Adrenal gland (tissue), 12 donors: ENCODE results near the gene GPC6. TPM values are rescaled to one million over a fixed set of nuclear protein-coding genes. Genes with fewer than 3 reads are reported as not detected.

Experiments used
- DNase-seq, 7 donors: peaks; one replicate each; pipeline ENCODE4 v3.0.0-alpha.2; 2019 to 2020
- H3K27ac ChIP-seq, 5 donors: fragments of 200-600 bp; sonication (generic) in 4 of 5; 1 replicate in 3 of 5; 2 replicates in 2 of 5; pipeline versions ENCODE4 v1.5.1 to v1.8.0; 2016 to 2020; ENCODE audit warnings: mild to moderate bottlenecking in 1 of 5
- H3K27me3 ChIP-seq: fragments of 200-600 bp; 2 replicates; pipeline ENCODE4 v1.8.0; 2021
- H3K36me3 ChIP-seq, 2 donors: fragments of 200-600 bp; replicated peaks in 1 of 2; 1 replicate in 1 of 2; 2 replicates in 1 of 2; pipeline versions ENCODE4 v1.5.1 to v1.8.0; 2018 to 2022
- H3K4me1 ChIP-seq, 2 donors: fragments of 200-600 bp; replicated peaks in 1 of 2; 1 replicate in 1 of 2; 2 replicates in 1 of 2; pipeline versions ENCODE4 v1.5.1 to v1.8.0; 2018 to 2021
- H3K4me3 ChIP-seq, 4 donors: fragments of 200-600 bp; sonication (generic) in 3 of 4; one replicate each; pipeline ENCODE4 v1.5.1; 2016 to 2018
- H3K9me3 ChIP-seq, 3 donors: fragments of 200-600 bp; sonication (generic) in 1 of 3; replicated peaks in 1 of 3; 1 replicate in 2 of 3; 2 replicates in 1 of 3; pipeline versions ENCODE4 v1.5.1 to v1.8.0; 2016 to 2021
- POLR2A ChIP-seq, 2 donors: fragments of 450-650 bp; IDR thresholded peaks; one replicate each; pipeline ENCODE4 v1.6.1; 2017; ENCODE audit warnings: antibody characterized with exemption in 2 of 2, mild to moderate bottlenecking in 2 of 2, moderate library complexity in 1 of 2
- WGBS, 4 donors: extraction: QIAGEN DNeasy Blood & Tissue Kit in 2 of 4; methylation state at CpG; one replicate each; pipeline versions ENCODE4 v1.1.5 to v1.1.7; 2013 to 2017; 5-methylcytosine and 5-hydroxymethylcytosine counted together
- intact Hi-C, 2 donors: fragments of 100-400 bp; cut with DNase I; formaldehyde crosslinking; loops; one replicate each; pipeline versions ENCODE4 v1.14.1 to v1.15.0; 2022 to 2023
- polyA plus RNA-seq, 3 donors: library from polyadenylated mRNA; stranded (reverse); fragments of 200-250 nt in 2 of 3; fragments of 350-450 nt in 1 of 3; fragmentation: Illumina TruSeq in 1 of 3; extraction: RNeasy Lipid Tissue Mini Kit (QIAGEN cat#74804) in 1 of 3; gene quantifications; one replicate each; pipeline ENCODE4 v1.2.3, GENCODE V29; 2013 to 2014
- total RNA-seq, 9 donors: library from RNA; depleted of rRNA in 4 of 9; stranded (reverse); fragments of >200 nt in 4 of 9; fragments of 120-200 nt in 1 of 9; fragmentation: NEBNext Ultra II Directional in 1 of 9; extraction: Animal tissue kit (Norgen Biotek cat#: 25700) in 1 of 9; gene quantifications; one replicate each; pipeline versions ENCODE4 v1.1.0 to v1.2.4, GENCODE V29; 2013 to 2023
- TF ChIP-seq, protein P1 (sequence below), 6 experiments: fragments of 450-650 bp in 4 of 6; fragments of 200-600 bp in 2 of 6; sonication (generic) in 1 of 6; IDR thresholded peaks; 1 replicate in 5 of 6; 2 replicates in 1 of 6; pipeline versions ENCODE4 v1.5.1 to v1.8.0; 2016 to 2021; ENCODE audit warnings: antibody characterized with exemption in 6 of 6, mild to moderate bottlenecking in 2 of 6, moderate library complexity in 1 of 6
- donor health status: healthy with polysubstance abuse.
- donor health status: Bipolar disorder and iron deficiency.
- donor health status: DM: yes; HTN: yes; CAD: no.
- donor health status: DM: no; HTN: no; CAD: no.
- donor health status: DM: no; HTN: no; CAD: no.
- donor health status: DM: yes; HTN: yes; CAD: no.

The GPC6 gene
- total and polyA plus RNA-seq, 12 donors: 0.37 to 62.3 (median 2.5) TPM

DNA sequence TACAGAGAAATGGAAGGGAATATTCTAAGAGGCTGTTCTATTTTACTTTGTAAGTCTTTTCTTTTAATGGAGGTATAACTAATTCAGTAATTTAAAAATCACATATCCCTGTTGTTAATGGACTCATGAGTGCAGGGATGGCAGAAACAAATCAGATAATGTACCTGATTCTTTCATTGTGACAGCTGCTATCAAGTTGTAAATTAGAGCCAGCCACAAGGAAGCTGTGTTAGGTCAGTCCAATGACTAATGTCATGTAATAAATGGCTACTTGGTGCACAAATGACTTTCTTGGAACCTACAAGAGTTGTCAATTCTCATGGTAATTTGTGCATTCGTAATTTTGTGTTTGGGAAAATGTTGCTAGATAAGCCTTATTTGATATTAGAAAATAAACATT, 806.5 kb downstream of the GPC6 start:
- no peak for TF ChIP-seq POLR2A (IDR thresholded peaks at IDR 0.05)
- TF ChIP-seq, protein P1, sequence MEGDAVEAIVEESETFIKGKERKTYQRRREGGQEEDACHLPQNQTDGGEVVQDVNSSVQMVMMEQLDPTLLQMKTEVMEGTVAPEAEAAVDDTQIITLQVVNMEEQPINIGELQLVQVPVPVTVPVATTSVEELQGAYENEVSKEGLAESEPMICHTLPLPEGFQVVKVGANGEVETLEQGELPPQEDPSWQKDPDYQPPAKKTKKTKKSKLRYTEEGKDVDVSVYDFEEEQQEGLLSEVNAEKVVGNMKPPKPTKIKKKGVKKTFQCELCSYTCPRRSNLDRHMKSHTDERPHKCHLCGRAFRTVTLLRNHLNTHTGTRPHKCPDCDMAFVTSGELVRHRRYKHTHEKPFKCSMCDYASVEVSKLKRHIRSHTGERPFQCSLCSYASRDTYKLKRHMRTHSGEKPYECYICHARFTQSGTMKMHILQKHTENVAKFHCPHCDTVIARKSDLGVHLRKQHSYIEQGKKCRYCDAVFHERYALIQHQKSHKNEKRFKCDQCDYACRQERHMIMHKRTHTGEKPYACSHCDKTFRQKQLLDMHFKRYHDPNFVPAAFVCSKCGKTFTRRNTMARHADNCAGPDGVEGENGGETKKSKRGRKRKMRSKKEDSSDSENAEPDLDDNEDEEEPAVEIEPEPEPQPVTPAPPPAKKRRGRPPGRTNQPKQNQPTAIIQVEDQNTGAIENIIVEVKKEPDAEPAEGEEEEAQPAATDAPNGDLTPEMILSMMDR (IDR thresholded peaks at IDR 0.05): no peak
- no peak for DNase-seq
- Histone ChIP-seq H3K27ac (no peak overlapping the region), H3K36me3 (no peaks in the 10 kb centered on the region), H3K4me3 (no peak overlapping the region), H3K4me1 (peaks cover 0 to 16% of the 10 kb centered on the region in 2 donors), H3K27me3 (no peaks in the 10 kb centered on the region), H3K9me3 (no peaks in the 10 kb centered on the region)
- WGBS, 4 donors: 58 to 80% (median 66%) methylated on average over 1 of the region's 1 CpG
- intact Hi-C loops: no loop called here

DNA sequence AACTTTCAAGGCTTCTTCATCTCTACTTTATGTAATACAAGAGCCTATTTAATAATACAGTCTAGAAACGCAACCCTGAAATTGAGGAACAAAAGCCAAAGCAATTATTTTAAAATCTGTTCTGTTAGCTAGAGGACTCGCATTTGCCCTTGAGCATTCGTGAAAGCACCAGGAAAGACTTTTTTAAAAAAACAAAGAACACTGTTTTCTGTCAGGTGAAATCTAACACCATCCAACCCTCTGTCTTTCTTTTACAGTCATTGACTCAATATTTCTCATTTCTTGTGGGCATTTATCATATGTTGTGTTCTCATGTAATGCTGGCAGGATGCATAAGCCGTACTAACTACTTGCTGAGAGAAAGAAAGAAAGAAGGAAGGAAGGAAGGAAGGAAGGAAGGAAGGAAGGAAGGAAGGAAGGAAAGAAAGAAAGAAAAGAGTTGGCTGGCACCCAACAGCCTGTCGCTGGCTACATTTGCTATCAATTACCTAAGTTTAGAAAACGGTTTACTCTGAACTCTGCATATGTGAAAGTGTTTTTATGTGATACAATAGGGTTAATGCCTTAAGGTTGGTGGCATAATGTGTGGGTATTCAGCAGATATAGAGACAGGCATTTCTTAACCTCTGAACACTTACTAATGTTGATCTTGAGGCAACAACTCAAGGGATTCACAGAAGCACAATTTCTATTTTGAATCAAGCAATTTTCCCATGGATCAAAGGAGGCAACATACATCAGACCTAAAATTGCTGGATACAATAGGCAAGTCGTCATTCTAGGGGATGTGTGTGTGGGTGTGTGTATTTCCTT, 807.4 kb downstream of the GPC6 start:
- no peaks in the 10 kb centered on the region for H3K27me3 ChIP-seq
- intact Hi-C loops: no loop called here
- TF ChIP-seq POLR2A (IDR thresholded peaks at IDR 0.05): no peak
- TF ChIP-seq, protein P1 (IDR thresholded peaks at IDR 0.05): no peak
- DNase-seq: no peak
- peaks cover 0 to 16% of the 10 kb centered on the region in 2 donors for H3K4me1 ChIP-seq
- no peak overlapping the region for H3K27ac ChIP-seq
- no peaks in the 10 kb centered on the region for H3K36me3 ChIP-seq
- WGBS, 4 donors: 26 to 40% (median 37%) methylated on average over 7 of the region's 7 CpGs
- H3K4me3 ChIP-seq: no peak overlapping the region
- H3K9me3 ChIP-seq: no peaks in the 10 kb centered on the region

DNA sequence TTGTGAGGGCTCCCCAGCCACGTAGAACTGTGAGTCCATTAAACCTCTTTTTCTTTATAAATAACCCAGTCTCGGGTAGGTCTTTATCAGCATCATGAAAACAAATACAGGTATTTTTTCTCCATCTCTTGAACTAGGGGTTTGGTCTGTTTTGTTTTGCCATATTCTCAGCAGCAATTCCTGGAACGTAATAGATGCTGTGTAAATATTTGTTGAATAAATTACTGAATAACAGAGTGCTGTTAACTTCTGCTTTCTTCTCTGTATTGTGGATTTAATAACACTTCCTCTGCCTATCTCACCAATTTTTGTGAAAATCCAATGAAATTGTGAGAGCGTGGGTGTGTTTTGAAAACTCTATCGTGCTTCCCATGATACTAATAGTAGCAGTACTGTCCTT, 823.4 kb downstream of the GPC6 start:
- 79 to 92% (median 86%) methylated on average over 5 of the region's 5 CpGs for WGBS, 4 donors

GRCh38 chr13:94050686-94051085, 824.1 kb downstream of the GPC6 start:
- TF ChIP-seq, protein P1 (IDR thresholded peaks at IDR 0.05): no peak
- TF ChIP-seq POLR2A (IDR thresholded peaks at IDR 0.05): no peak
- H3K27me3 ChIP-seq: no peaks in the 10 kb centered on the region
- H3K36me3 ChIP-seq: no peaks in the 10 kb centered on the region
- intact Hi-C loops: no loop called here
- H3K27ac ChIP-seq: no peak overlapping the region
- no peak for DNase-seq
- no peaks in the 10 kb centered on the region for H3K4me1 ChIP-seq
- no peak overlapping the region for H3K4me3 ChIP-seq
- 79 to 84% (median 81%) methylated on average over 2 of the region's 2 CpGs for WGBS, 4 donors
- no peaks in the 10 kb centered on the region for H3K9me3 ChIP-seq

More for the DNA sequence above, 823.4 kb downstream of the GPC6 start:
- no peak for DNase-seq
- Histone ChIP-seq H3K27me3 (no peaks in the 10 kb centered on the region), H3K27ac (no peak overlapping the region), H3K4me1 (no peaks in the 10 kb centered on the region), H3K36me3 (no peaks in the 10 kb centered on the region), H3K4me3 (no peak overlapping the region), H3K9me3 (no peaks in the 10 kb centered on the region)
- intact Hi-C loops: no loop called here
- TF ChIP-seq POLR2A (IDR thresholded peaks at IDR 0.05): no peak
- TF ChIP-seq, protein P1 (IDR thresholded peaks at IDR 0.05): no peak
